Mesothelial cell of epicardium (in vitro differentiated cells): ENCODE results near the gene TRIM41. TPM values are rescaled to one million over a fixed set of nuclear protein-coding genes. Genes with fewer than 3 reads are reported as not detected.

ENCODE experiments used
- DNase-seq, 2 experiments: peaks; one replicate each; pipeline ENCODE4 v3.0.0; 2021; ENCODE audit warnings: low spot score in 2 of 2; ENCODE audit not compliant: unreplicated experiment in 2 of 2
- H3K27ac Mint-ChIP-seq: 2 replicates; pipeline ENCODE4 v1.8.0; 2021; ENCODE audit warnings: mixed read lengths
- H3K27me3 Mint-ChIP-seq: 2 replicates; pipeline ENCODE4 v1.8.0; 2021; ENCODE audit warnings: low read depth, mixed read lengths
- H3K36me3 Mint-ChIP-seq: 2 replicates; pipeline ENCODE4 v1.8.0; 2021; ENCODE audit warnings: mixed read lengths
- H3K4me1 Mint-ChIP-seq: 2 replicates; pipeline ENCODE4 v1.8.0; 2021; ENCODE audit warnings: mixed read lengths
- H3K4me3 Mint-ChIP-seq: 2 replicates; pipeline ENCODE4 v1.8.0; 2021; ENCODE audit warnings: mild to moderate bottlenecking, moderate library complexity, mixed read lengths
- H3K9me3 Mint-ChIP-seq: 2 replicates; pipeline ENCODE4 v1.8.0; 2021; ENCODE audit warnings: mixed read lengths
- total RNA-seq: library from RNA; stranded (reverse); gene quantifications from 3 replicates; pipeline ENCODE4 v1.2.1, GENCODE V29; 2021
- TF ChIP-seq, protein P1 (sequence below): fragments of 200-600 bp; sonication (generic); IDR thresholded peaks from one replicate; pipeline ENCODE4 v1.5.0; 2021; ENCODE audit warnings: antibody characterized with exemption; ENCODE audit not compliant: unreplicated experiment

TRIM41 gene
- total RNA-seq, 1 donor from 2014 or later: 27.9 TPM

DNA sequence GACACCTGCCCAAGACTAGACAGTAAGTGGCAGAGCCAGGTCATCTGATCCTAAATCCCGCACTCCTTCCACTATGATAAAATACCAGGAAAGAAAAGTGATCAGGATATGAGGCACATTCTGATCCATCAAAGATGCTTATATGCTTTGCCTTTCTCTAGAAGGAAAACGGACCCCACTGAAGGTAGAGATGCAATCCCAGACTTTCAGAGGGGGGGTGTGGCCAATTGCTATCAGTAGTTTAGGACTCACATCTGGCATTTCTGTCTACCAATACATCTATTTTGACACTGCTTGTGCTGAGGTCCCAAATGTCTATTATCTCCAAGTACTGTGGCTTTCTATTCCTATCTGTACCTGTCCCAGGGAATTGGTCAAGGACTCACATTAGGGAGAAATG, 36.2 kb downstream of the TRIM41 start:
- Mint-ChIP-seq H3K9me3 (no peaks in the 10 kb centered on the region), H3K27me3 (no peaks in the 10 kb centered on the region), H3K4me3 (peak overlapping the region; percentile 100), H3K36me3 (peaks cover 13% of the 10 kb centered on the region), H3K27ac (no peak overlapping the region), H3K4me1 (peaks cover 42% of the 10 kb centered on the region)
- no peak for DNase-seq
- TF ChIP-seq, protein P1, sequence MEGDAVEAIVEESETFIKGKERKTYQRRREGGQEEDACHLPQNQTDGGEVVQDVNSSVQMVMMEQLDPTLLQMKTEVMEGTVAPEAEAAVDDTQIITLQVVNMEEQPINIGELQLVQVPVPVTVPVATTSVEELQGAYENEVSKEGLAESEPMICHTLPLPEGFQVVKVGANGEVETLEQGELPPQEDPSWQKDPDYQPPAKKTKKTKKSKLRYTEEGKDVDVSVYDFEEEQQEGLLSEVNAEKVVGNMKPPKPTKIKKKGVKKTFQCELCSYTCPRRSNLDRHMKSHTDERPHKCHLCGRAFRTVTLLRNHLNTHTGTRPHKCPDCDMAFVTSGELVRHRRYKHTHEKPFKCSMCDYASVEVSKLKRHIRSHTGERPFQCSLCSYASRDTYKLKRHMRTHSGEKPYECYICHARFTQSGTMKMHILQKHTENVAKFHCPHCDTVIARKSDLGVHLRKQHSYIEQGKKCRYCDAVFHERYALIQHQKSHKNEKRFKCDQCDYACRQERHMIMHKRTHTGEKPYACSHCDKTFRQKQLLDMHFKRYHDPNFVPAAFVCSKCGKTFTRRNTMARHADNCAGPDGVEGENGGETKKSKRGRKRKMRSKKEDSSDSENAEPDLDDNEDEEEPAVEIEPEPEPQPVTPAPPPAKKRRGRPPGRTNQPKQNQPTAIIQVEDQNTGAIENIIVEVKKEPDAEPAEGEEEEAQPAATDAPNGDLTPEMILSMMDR: no peak

DNA sequence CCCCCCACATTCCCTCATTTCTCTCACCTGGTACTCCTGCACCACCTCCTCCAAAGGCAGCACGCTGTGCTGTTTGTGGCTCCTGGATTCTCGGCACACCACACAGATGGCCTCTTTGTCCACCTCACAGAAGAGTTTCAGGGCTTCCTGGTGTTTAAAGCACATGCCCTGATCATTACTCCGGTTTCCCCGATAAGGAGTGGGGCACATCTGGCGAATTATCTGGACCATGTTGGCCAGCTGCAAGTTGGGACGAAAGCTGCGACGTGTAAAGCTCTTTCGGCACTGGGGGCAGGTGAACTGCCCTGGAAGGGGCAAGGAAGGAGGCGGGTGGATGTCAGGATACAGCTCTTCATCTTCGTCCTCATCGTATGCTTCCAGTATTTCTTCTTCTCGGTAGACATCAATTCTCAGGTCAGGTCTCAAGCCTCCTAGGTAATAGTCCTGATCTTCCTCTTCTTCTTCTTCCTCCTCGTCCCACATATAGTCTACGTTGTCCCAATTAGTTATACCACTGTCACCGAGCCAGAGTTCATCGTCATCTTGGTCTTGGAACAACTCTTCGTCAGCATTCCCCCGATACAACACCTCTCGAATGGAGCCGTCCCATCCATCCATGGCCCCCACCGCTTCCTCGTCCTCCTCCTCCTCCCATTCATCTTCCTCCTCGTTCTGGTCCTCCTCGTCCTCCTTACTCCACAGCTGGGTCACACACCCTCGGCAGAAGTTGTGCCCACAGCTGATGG, 37.1 kb downstream of the TRIM41 start:
- H3K36me3 Mint-ChIP-seq: peaks cover 17% of the 10 kb centered on the region
- peak overlapping the region; percentile 100 for H3K4me3 Mint-ChIP-seq
- peak overlapping the region; percentile 97 for H3K27ac Mint-ChIP-seq
- TF ChIP-seq, protein P1: no peak
- peaks cover 38% of the 10 kb centered on the region for H3K4me1 Mint-ChIP-seq
- no peaks in the 10 kb centered on the region for H3K9me3 Mint-ChIP-seq
- no peaks in the 10 kb centered on the region for H3K27me3 Mint-ChIP-seq
- no peak for DNase-seq

DNA sequence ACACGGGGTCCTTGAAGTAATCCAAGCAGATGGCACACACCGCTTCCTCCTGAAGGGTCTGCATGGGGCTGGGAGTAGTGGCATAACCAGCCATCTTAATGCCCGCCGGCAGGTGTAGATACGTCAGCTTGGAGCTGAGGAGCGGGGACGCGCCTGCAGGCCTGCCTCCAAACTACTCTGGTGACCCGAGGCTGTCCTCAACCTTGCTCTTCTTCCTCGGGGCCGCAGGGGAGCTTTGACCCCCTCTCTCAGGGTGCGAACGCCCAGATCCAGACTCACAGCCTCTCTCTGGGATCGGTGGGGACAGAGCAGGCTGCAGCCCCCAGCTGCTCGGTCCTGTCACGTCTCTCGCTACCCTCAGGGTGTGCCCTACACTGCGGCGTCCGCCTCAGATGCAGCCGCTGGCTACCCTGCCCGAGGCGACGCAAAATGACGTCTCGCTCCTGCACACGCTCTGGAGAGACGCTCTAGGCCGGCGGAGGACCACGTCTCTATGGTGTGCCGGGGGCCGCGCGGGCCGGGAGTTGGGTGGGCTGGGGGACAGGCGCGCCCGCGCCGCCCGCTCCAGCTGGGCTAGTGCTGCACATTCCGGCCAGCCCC, 37.7 kb downstream of the TRIM41 start, which contains the start of gene TRIM52:
TSS of gene TRIM52 (minus strand) at position 424 of the 600 bp plus-strand sequence. CDS start at position 94, 330 bp downstream.
- peak; percentile 84 to 93 for DNase-seq
- H3K4me3 Mint-ChIP-seq: peak within 1 kb of the TSS; percentile 100
- H3K27me3 Mint-ChIP-seq: no peaks in the 10 kb centered on the region
- TF ChIP-seq, protein P1: no peak
- H3K9me3 Mint-ChIP-seq: no peaks in the 10 kb centered on the region
- peaks cover 16% of the 10 kb centered on the region for H3K36me3 Mint-ChIP-seq
- peak within 1 kb of the TSS; percentile 97 for H3K27ac Mint-ChIP-seq
- H3K4me1 Mint-ChIP-seq: peaks cover 36% of the 10 kb centered on the region

DNA sequence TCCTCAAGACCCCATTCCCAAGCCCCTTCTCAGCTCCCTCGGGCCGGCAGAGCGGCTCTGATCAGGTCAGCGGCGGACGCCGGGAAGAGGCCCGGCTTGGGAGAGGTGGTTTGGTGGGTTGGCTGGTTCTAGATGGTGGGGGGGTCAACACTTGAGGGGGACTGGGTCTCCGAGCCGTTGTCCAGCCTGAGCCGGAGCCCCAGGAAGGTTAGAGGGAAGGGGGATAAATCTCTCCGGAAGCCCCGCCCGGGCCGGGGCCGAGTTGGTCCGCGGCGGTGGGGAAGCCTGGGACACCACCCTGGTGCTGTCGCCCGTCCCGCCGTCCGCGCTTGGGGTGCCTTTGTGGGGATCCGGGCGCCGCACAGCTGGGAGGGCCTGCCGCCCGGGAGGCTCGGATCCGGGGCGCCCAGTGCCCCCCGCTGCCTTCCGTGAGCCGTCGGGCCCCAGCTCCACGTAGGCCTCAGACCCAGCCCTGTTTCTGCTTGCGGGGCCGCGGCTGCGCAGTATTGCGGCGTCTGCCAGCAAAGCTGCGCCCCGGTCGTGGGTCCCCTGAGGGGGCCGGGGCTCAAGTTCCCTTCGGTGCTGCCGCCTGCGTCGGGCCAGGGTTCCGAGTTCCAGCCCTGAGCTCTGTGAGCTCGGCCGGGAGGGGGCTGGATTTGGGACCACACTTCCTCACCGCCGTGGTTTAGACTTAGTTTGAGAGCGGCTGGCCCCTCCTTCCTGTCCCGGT, 38.4 kb downstream of the TRIM41 start:
- TF ChIP-seq, protein P1: no peak
- peaks cover 38% of the 10 kb centered on the region for H3K4me1 Mint-ChIP-seq
- H3K27me3 Mint-ChIP-seq: no peaks in the 10 kb centered on the region
- H3K36me3 Mint-ChIP-seq: peaks cover 16% of the 10 kb centered on the region
- H3K4me3 Mint-ChIP-seq: peak overlapping the region; percentile 100
- peak overlapping the region; percentile 97 for H3K27ac Mint-ChIP-seq
- no peaks in the 10 kb centered on the region for H3K9me3 Mint-ChIP-seq
- peak; percentile 57 to 78 for DNase-seq

DNA sequence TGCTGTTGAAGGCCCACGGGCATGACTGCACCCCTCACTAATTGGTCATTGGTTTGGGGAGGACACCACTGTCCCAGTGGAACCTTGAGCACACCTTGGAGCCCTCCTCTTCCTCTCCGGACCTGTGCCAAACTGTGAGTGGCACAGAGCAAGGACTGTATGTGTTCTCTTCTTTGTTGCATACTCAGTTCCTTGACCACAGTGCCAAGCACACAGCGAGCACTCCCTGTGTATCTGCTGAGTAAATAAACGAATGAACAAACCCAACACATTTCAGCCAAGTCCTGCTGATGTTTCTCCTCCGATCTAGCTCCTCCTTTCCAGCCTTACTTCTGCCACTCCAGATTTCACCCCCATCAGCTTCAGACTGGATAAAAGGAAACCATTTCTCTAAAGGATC, 40.6 kb downstream of the TRIM41 start:
- Mint-ChIP-seq H3K9me3 (no peaks in the 10 kb centered on the region), H3K4me3 (peak overlapping the region; percentile 100), H3K36me3 (peaks cover 11% of the 10 kb centered on the region), H3K27me3 (no peaks in the 10 kb centered on the region), H3K27ac (no peak overlapping the region), H3K4me1 (peaks cover 42% of the 10 kb centered on the region)
- TF ChIP-seq, protein P1: no peak
- no peak for DNase-seq
